ENCODE measurements around the gene APOH. TPM values are rescaled to one million over a fixed set of nuclear protein-coding genes. Genes with fewer than 3 reads are reported as not detected.

The APOH gene, protein sequence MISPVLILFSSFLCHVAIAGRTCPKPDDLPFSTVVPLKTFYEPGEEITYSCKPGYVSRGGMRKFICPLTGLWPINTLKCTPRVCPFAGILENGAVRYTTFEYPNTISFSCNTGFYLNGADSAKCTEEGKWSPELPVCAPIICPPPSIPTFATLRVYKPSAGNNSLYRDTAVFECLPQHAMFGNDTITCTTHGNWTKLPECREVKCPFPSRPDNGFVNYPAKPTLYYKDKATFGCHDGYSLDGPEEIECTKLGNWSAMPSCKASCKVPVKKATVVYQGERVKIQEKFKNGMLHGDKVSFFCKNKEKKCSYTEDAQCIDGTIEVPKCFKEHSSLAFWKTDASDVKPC
- not detected in 2 replicates for total RNA-seq (2022)
- Bru-seq, nascent RNA = percentile 5 among the genes with signal in this experiment
- percentile 5 among the genes with signal in this experiment for BruChase-seq, experiment 1, labeled RNA remaining after a 6-hour chase
- not detected for BruChase-seq, experiment 2, labeled RNA remaining after a 2-hour chase
- long read RNA-seq = 0 reads

DNA sequence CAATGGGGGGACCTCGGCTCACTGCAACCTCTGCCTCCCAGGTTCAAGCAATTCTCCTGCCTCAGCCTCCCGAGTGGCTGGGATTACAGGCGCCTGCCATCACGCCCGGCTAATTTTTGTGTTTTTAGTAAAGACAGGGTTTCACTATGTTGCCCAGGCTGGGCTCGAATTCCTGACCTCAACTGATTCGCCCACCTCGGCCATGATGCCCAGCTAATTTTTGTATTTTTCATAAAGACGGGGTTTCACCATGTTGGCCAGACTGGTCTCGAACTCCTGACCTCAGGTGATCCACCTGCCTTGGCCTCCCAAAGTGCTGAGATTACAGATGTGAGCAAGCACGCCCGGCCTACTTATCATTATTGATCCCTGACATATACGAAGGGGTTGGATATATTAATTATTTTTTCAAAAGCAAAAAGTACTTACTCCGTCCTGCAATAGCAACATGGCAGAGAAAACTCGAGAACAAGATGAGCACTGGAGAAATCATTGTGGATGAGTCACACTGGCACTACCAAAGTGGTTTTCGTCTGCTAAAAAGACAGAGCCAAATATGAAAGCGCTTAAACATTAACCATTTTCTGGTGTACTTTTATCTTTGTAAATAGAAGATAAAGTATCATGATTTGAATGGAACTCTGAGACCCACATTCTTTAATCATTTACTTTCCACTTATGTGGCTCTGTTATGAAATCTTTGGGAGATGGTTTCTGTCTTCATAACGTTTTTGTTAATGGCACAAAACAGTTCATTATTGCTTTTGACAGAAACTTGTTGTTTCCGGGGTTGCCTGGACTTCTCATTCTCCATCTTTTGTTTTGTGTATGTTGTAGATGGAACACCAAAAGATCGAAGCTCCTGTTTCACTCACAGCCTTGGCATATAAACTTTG lies at the start of gene APOH:
Gene APOH, minus strand, starts transcription at position 529 of the 896 bp plus-strand sequence. Its CDS starts 36 bp downstream, at position 493.
- no peaks in the 10 kb centered on the region for H3K9me3 Mint-ChIP-seq (ENCODE audit: low read depth, unreplicated experiment)
- H3K4me1 Mint-ChIP-seq (ENCODE audit: low read depth, unreplicated experiment) = peaks cover 27% of the 10 kb centered on the region
- TF ChIP-seq, protein P1, sequence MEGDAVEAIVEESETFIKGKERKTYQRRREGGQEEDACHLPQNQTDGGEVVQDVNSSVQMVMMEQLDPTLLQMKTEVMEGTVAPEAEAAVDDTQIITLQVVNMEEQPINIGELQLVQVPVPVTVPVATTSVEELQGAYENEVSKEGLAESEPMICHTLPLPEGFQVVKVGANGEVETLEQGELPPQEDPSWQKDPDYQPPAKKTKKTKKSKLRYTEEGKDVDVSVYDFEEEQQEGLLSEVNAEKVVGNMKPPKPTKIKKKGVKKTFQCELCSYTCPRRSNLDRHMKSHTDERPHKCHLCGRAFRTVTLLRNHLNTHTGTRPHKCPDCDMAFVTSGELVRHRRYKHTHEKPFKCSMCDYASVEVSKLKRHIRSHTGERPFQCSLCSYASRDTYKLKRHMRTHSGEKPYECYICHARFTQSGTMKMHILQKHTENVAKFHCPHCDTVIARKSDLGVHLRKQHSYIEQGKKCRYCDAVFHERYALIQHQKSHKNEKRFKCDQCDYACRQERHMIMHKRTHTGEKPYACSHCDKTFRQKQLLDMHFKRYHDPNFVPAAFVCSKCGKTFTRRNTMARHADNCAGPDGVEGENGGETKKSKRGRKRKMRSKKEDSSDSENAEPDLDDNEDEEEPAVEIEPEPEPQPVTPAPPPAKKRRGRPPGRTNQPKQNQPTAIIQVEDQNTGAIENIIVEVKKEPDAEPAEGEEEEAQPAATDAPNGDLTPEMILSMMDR (IDR thresholded peaks at IDR 0.05; ENCODE audit: unreplicated experiment) = no peak
- CTCF ChIA-PET = no interaction called here
- no TSS peak for BruUV-seq (replicated peaks)
- peak; percentile 7 for DNase-seq
- no peak within 1 kb of the TSS for H3K27ac Mint-ChIP-seq (ENCODE audit: unreplicated experiment)
- intact Hi-C loops (cut with micrococcal nuclease; ENCODE audit: unreplicated experiment) = no loop called here
- H3K27me3 Mint-ChIP-seq (ENCODE audit: unreplicated experiment) = no peaks in the 10 kb centered on the region
- no peak within 1 kb of the TSS for H3K4me3 Mint-ChIP-seq (ENCODE audit: low read depth, unreplicated experiment)
- H3K36me3 Mint-ChIP-seq (ENCODE audit: insufficient read depth, unreplicated experiment) = no peaks in the 10 kb centered on the region

DNA sequence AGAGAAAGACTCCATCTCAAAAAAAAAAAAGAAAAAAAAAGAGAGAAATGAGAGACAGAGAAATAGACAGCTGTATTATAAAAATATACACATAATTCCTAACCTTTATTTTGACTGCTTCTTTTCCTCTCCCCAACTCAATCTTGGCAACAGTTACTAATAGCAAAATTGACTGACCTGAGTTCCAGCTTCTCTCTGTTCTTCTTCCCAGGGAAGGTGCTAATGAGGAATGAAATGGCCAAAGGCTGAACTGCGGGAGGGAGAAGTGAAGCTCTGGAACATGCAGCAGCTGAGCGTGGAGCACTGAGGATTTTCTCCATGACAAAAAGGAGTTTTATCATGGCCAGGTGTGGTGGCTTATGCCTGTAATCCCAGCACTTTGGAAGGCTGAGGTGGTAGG lies 48.0 kb upstream of the APOH start:
- TF ChIP-seq, protein P1 (IDR thresholded peaks at IDR 0.05; ENCODE audit: unreplicated experiment) = no peak
- Mint-ChIP-seq H3K27ac (ENCODE audit: unreplicated experiment) (no peak overlapping the region), H3K9me3 (ENCODE audit: low read depth, unreplicated experiment) (peaks cover 2% of the 10 kb centered on the region), H3K36me3 (ENCODE audit: insufficient read depth, unreplicated experiment) (peaks cover 10% of the 10 kb centered on the region), H3K4me3 (ENCODE audit: low read depth, unreplicated experiment) (no peak overlapping the region), H3K27me3 (ENCODE audit: unreplicated experiment) (no peaks in the 10 kb centered on the region), H3K4me1 (ENCODE audit: low read depth, unreplicated experiment) (peaks cover 34% of the 10 kb centered on the region)
- no TSS peak for BruUV-seq (replicated peaks)
- CTCF ChIA-PET = interaction anchor here (2.0 kb wide), 1 partner anchor 76 kb away, joined by 5 read pairs; no protein-coding TSS in a partner anchor
- no peak for DNase-seq
- intact Hi-C loops (cut with micrococcal nuclease; ENCODE audit: unreplicated experiment) = no loop called here

DNA sequence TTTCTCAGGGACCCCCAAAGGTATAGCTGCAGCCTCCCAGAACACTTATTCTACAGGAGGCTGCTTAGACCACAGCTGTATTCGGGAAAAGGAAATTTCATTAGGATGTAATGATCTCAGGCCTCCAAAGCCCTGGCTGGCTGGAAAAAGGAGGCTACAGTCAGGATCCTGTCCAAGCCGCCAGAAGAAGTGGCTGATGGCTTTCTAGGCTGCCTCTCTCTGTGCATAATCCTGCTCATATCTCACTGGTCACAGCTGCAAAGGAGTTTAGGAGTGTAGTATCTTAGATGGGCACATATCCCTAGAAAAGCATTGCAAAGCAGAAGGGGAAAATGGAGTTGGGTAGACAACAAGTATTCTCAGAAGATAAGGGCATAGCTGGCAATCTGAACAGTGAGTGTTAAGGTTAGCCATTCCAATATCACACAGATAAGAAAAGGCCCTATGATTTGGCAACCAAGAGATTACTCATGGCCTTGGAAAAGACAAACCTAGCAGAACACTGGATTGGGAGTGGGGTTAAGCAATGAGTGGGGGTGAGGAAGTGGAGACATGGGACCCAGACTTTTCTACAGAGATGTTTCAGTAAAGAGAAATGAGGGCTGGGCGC lies 47.2 kb upstream of the APOH start:
- Mint-ChIP-seq H3K4me1 (ENCODE audit: low read depth, unreplicated experiment) (peaks cover 34% of the 10 kb centered on the region), H3K9me3 (ENCODE audit: low read depth, unreplicated experiment) (no peaks in the 10 kb centered on the region), H3K4me3 (ENCODE audit: low read depth, unreplicated experiment) (peak overlapping the region; percentile 33), H3K27ac (ENCODE audit: unreplicated experiment) (peak overlapping the region; percentile 70), H3K27me3 (ENCODE audit: unreplicated experiment) (no peaks in the 10 kb centered on the region), H3K36me3 (ENCODE audit: insufficient read depth, unreplicated experiment) (peaks cover 10% of the 10 kb centered on the region)
- TF ChIP-seq, protein P1 (IDR thresholded peaks at IDR 0.05; ENCODE audit: unreplicated experiment) = no peak
- CTCF ChIA-PET = interaction anchor here (0.5 to 2.0 kb wide), 2 partner anchors 75 to 98 kb away, joined by 4 to 5 read pairs; no protein-coding TSS in a partner anchor
- BruUV-seq (replicated peaks) = no TSS peak
- intact Hi-C loops (cut with micrococcal nuclease; ENCODE audit: unreplicated experiment) = no loop called here
- DNase-seq = no peak

DNA sequence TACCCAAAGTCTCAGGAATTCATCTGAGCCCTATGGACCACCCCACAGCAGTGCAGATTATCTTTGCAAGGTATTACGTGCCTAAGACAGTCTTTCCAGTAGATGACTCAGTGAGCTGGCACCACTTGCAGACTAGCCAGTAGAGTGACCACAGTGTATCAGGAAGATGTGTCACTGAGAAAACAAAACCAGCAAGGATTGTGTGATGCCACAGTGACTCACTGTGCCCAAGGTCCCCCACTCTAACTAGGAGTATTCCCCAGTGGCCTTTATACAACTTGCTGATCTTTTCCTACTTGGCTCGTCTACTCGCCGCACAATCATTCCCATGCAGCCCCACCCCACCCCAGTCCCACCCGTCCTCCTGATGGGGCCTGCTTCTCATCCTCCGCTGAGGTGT lies 46.4 kb upstream of the APOH start:
- DNase-seq = peak; percentile 73
- TF ChIP-seq, protein P1 (IDR thresholded peaks at IDR 0.05; ENCODE audit: unreplicated experiment) = no peak
- Mint-ChIP-seq H3K27ac (ENCODE audit: unreplicated experiment) (peak overlapping the region; percentile 70), H3K36me3 (ENCODE audit: insufficient read depth, unreplicated experiment) (peaks cover 10% of the 10 kb centered on the region), H3K4me1 (ENCODE audit: low read depth, unreplicated experiment) (peaks cover 36% of the 10 kb centered on the region), H3K9me3 (ENCODE audit: low read depth, unreplicated experiment) (no peaks in the 10 kb centered on the region), H3K27me3 (ENCODE audit: unreplicated experiment) (no peaks in the 10 kb centered on the region), H3K4me3 (ENCODE audit: low read depth, unreplicated experiment) (peak overlapping the region; percentile 33)
- no TSS peak for BruUV-seq (replicated peaks)
- intact Hi-C loops (cut with micrococcal nuclease; ENCODE audit: unreplicated experiment) = loop anchor here (1.0 kb wide), 1 partner anchor 20 kb away; no protein-coding TSS in a partner anchor
- CTCF ChIA-PET = interaction anchor here (0.5 to 2.0 kb wide), 5 partner anchors 12 to 99 kb away, joined by 3 to 5 read pairs (median 5); no protein-coding TSS in a partner anchor

All from Calu3 (cell line).